ENCODE measurements around the gene GAB1.

- TF ChIP-seq TEF (CRISPR knock-in tag; IDR thresholded peaks at IDR 0.05) (no peak), ZNF552 (CRISPR knock-in tag; IDR thresholded peaks at IDR 0.05; ENCODE audit: borderline replicate concordance) (no peak), ZFP62 (CRISPR knock-in tag; IDR thresholded peaks at IDR 0.05) (no peak)
Observed at GRCh38 chr4:143506031-143506430, 169.4 kb downstream of the GAB1 start.
